SK-N-SH treated with all-trans-retinoic acid at 6 μM for 48 hours (cell line): ENCODE data around the gene IMPA2.

Source experiments
- ATAC-seq: fragments of 200-7000 bp; cut with Tn5 transposase; 3 replicates; pipeline ENCODE4 v1.9.1; 2020; ENCODE audit warnings: mild to moderate bottlenecking, moderate library complexity
- ARNTL ChIP-seq: fragments of 450-650 bp; formaldehyde crosslinking; IDR thresholded peaks from 2 replicates; pipeline ENCODE4 v1.5.0; 2020; ENCODE audit warnings: low read depth, mild to moderate bottlenecking, moderate library complexity, borderline replicate concordance
- BACH2 ChIP-seq: fragments of 250-450 bp; sonication (Bioruptor Pico); IDR thresholded peaks from 2 replicates; pipeline ENCODE4 v1.9.0; 2021; ENCODE audit warnings: mild to moderate bottlenecking, borderline replicate concordance
- CREB5 ChIP-seq: fragments of 250-450 bp; sonication (Bioruptor Pico); IDR thresholded peaks from 2 replicates; pipeline ENCODE4 v1.5.1; 2020; ENCODE audit warnings: low read depth, mild to moderate bottlenecking, moderate library complexity
- CSDC2 ChIP-seq: fragments of 250-450 bp; sonication (Bioruptor Pico); IDR thresholded peaks from 2 replicates; pipeline ENCODE4 v1.5.0; 2020; ENCODE audit warnings: mild to moderate bottlenecking, moderate library complexity
- CSRNP3 ChIP-seq: fragments of 250-450 bp; sonication (Bioruptor Pico); IDR thresholded peaks from 2 replicates; pipeline ENCODE4 v1.5.1; 2021; ENCODE audit warnings: mild to moderate bottlenecking, moderate library complexity
- ESRRG ChIP-seq: fragments of 250-450 bp; sonication (Bioruptor Pico); IDR thresholded peaks from 2 replicates; pipeline ENCODE4 v1.6.1; 2021; ENCODE audit warnings: mild to moderate bottlenecking
- ISL1 ChIP-seq: fragments of 250-450 bp; sonication (Bioruptor Pico); IDR thresholded peaks from 2 replicates; pipeline ENCODE4 v2.1.2; 2022; ENCODE audit warnings: mild to moderate bottlenecking, moderate library complexity
- OSR1 ChIP-seq: fragments of 250-450 bp; sonication (Bioruptor Pico); IDR thresholded peaks from 2 replicates; pipeline ENCODE4 v1.8.0; 2022; ENCODE audit warnings: moderate library complexity, mild to moderate bottlenecking, inconsistent platforms
- PATZ1 ChIP-seq: fragments of 250-450 bp; sonication (Bioruptor Pico); IDR thresholded peaks from 2 replicates; pipeline ENCODE4 v1.8.0; 2020; ENCODE audit warnings: mild to moderate bottlenecking, moderate library complexity, borderline replicate concordance
- POU6F1 ChIP-seq: fragments of 250-450 bp; sonication (Bioruptor Pico); IDR thresholded peaks from 2 replicates; pipeline ENCODE4 v1.8.0; 2021; ENCODE audit warnings: low read depth, mild to moderate bottlenecking, moderate library complexity, borderline replicate concordance
- PPARA ChIP-seq: fragments of 250-450 bp; sonication (Bioruptor Pico); IDR thresholded peaks from 2 replicates; pipeline ENCODE4 v1.5.0; 2020; ENCODE audit warnings: mild to moderate bottlenecking, borderline replicate concordance
- RARB ChIP-seq: fragments of 250-450 bp; sonication (Bioruptor Pico); IDR thresholded peaks from 2 replicates; pipeline ENCODE4 v1.8.0; 2021; ENCODE audit warnings: mild to moderate bottlenecking, moderate library complexity
- SNAI2 ChIP-seq: fragments of 250-450 bp; sonication (Bioruptor Pico); IDR thresholded peaks from 2 replicates; pipeline ENCODE4 v1.5.0; 2020; ENCODE audit warnings: mild to moderate bottlenecking, moderate library complexity
- TCF4 ChIP-seq: fragments of 250-450 bp; sonication (Bioruptor Pico); IDR thresholded peaks from 2 replicates; pipeline ENCODE4 v1.8.0; 2021; ENCODE audit warnings: mild to moderate bottlenecking, moderate library complexity, borderline replicate concordance
- TOX ChIP-seq: fragments of 250-450 bp; sonication (Bioruptor Pico); IDR thresholded peaks from 2 replicates; pipeline ENCODE4 v1.8.0; 2021; ENCODE audit warnings: mild to moderate bottlenecking, moderate library complexity, borderline replicate concordance
- TSHZ2 ChIP-seq: fragments of 250-450 bp; sonication (Bioruptor Pico); IDR thresholded peaks from 2 replicates; pipeline ENCODE4 v1.5.0; 2020; ENCODE audit warnings: mild to moderate bottlenecking, moderate library complexity
- ZFP3 ChIP-seq: fragments of 250-450 bp; sonication (Bioruptor Pico); IDR thresholded peaks from 2 replicates; pipeline ENCODE4 v1.5.0; 2020; ENCODE audit warnings: mild to moderate bottlenecking, moderate library complexity
- ZFP30 ChIP-seq: fragments of 450-650 bp; formaldehyde crosslinking; IDR thresholded peaks from 2 replicates; pipeline ENCODE4 v1.5.0; 2022; ENCODE audit warnings: mild to moderate bottlenecking, moderate library complexity
- ZNF70 ChIP-seq: fragments of 450-650 bp; formaldehyde crosslinking; IDR thresholded peaks from 2 replicates; pipeline ENCODE4 v1.5.0; 2020; ENCODE audit warnings: mild to moderate bottlenecking, moderate library complexity
- ZNF8 ChIP-seq: fragments of 450-650 bp; formaldehyde crosslinking; IDR thresholded peaks from 2 replicates; pipeline ENCODE4 v1.5.0; 2020; ENCODE audit warnings: mild to moderate bottlenecking, moderate library complexity

The IMPA2 gene

GRCh38 chr18:11948852-11949523 lies 32.3 kb upstream of the IMPA2 start:
- TF ChIP-seq POU6F1 (CRISPR knock-in tag) (no peak), SNAI2 (CRISPR knock-in tag) (no peak), ISL1 (CRISPR knock-in tag) (no peak), CREB5 (CRISPR knock-in tag) (no peak), ZNF70 (CRISPR knock-in tag) (no peak), ARNTL (no peak), RARB (CRISPR knock-in tag) (no peak), ESRRG (CRISPR knock-in tag) (no peak), CSDC2 (CRISPR knock-in tag) (no peak), BACH2 (no peak), ZNF8 (no peak), ZFP30 (no peak), CSRNP3 (CRISPR knock-in tag) (no peak)
- no peak for ATAC-seq

GRCh38 chr18:11950824-11951223 lies 30.5 kb upstream of the IMPA2 start:
- TF ChIP-seq TCF4 (CRISPR knock-in tag) (no peak), ZNF70 (CRISPR knock-in tag) (no peak), PATZ1 (CRISPR knock-in tag) (no peak), POU6F1 (CRISPR knock-in tag) (no peak), ZFP3 (CRISPR knock-in tag) (no peak), SNAI2 (CRISPR knock-in tag) (no peak), PPARA (CRISPR knock-in tag) (no peak), OSR1 (CRISPR knock-in tag) (no peak), ESRRG (CRISPR knock-in tag) (no peak), TOX (CRISPR knock-in tag) (no peak), RARB (CRISPR knock-in tag) (no peak), BACH2 (no peak), CREB5 (CRISPR knock-in tag) (no peak), ZFP30 (no peak)
- ATAC-seq: no peak

GRCh38 chr18:11951390-11951851 lies 29.9 kb upstream of the IMPA2 start:
- ATAC-seq: no peak
- no peak for TF ChIP-seq TSHZ2 (CRISPR knock-in tag)
- TF ChIP-seq BACH2: no peak
